ENCODE data around the gene PRIMPOL.
"Not testable (repeated sequence)": the region's sequence is repeated elsewhere in the genome, so short reads cannot be mapped to it uniquely, and the experiment has no call there.

The PRIMPOL gene

DNA sequence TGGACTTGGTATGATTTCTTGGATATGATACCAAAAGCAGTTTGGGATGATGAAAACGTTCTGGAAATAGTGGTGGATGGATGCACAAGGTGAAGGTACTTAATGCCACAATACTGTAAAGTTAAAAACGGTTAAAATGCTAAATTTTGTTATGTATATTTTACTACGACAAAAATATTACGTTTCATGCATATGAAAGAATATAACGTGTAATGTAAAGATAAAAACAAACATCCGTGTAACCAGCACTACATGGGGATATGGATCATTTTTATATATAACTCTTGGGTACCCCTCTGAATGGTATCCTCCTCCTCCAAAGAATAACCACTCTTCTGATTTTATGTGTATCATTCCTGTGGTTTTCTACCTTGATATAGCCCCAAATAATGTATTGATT lies 85.2 kb downstream of the PRIMPOL start:
- TF ChIP-seq PAX5 (IDR thresholded peaks at IDR 0.05; ENCODE audit: insufficient read depth, low read length, severe bottlenecking) (no peak), SPI1 (IDR thresholded peaks at IDR 0.05; ENCODE audit: low read depth, low read length) (no peak), POLR2AphosphoS5 (IDR thresholded peaks at IDR 0.05; ENCODE audit: low read depth, low read length) (no peak), POU2F2 (IDR thresholded peaks at IDR 0.05; ENCODE audit: low read depth, low read length) (no peak), TAF1 (IDR thresholded peaks at IDR 0.05; ENCODE audit: low read depth, low read length) (no peak), POLR2A (IDR thresholded peaks at IDR 0.05; ENCODE audit: low read depth, low read length) (no peak)
- no peak for DNase-seq (ENCODE audit: insufficient read length, low spot score)
- no peak for FAIRE-seq

GRCh38 chr4:184739575-184739974 lies 90.0 kb downstream of the PRIMPOL start:
- FAIRE-seq = peak; percentile 5
- not testable (repeated sequence) for DNase-seq (ENCODE audit: insufficient read length, low spot score)

GRCh38 chr4:184740980-184741391 lies 91.4 kb downstream of the PRIMPOL start:
- DNase-seq (ENCODE audit: insufficient read length, low spot score) (no peak), FAIRE-seq (no peak)
- TF ChIP-seq TAF1 (IDR thresholded peaks at IDR 0.05; ENCODE audit: low read depth, low read length) = no peak
- no peak for TF ChIP-seq POLR2AphosphoS5 (IDR thresholded peaks at IDR 0.05; ENCODE audit: low read depth, low read length)
- no peak for TF ChIP-seq SPI1 (IDR thresholded peaks at IDR 0.05; ENCODE audit: low read depth, low read length)
- no peak for TF ChIP-seq POLR2A (IDR thresholded peaks at IDR 0.05; ENCODE audit: low read depth, low read length)
- TF ChIP-seq PAX5 (IDR thresholded peaks at IDR 0.05; ENCODE audit: insufficient read depth, low read length, severe bottlenecking) = no peak
- no peak for TF ChIP-seq POU2F2 (IDR thresholded peaks at IDR 0.05; ENCODE audit: low read depth, low read length)

GRCh38 chr4:184741651-184742050 lies 92.1 kb downstream of the PRIMPOL start:
- not testable (repeated sequence) for FAIRE-seq; DNase-seq (ENCODE audit: insufficient read length, low spot score)

DNA sequence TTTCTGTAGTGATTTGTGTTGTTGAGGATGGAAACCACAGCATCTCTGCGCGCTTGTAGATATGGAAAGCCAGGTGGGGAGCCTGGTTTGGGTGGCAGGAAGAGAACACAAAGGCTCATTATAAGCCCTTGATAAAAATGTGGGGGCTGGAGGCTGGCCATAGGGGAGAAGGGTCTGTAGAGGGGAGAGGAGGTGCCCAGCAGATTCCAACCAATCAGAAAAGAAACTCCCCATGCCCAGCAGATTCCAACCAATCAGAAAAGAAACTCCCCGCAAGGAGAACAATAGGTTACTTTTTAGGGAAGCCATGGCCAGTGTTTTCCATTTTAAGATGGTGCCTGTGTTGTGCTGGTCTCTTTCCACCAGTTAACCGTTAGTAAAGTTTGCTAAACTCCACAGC lies 94.1 kb downstream of the PRIMPOL start:
- no peak for DNase-seq (ENCODE audit: insufficient read length, low spot score)
- TF ChIP-seq SPI1 (IDR thresholded peaks at IDR 0.05; ENCODE audit: low read depth, low read length) (no peak), PAX5 (IDR thresholded peaks at IDR 0.05; ENCODE audit: insufficient read depth, low read length, severe bottlenecking) (no peak), POU2F2 (IDR thresholded peaks at IDR 0.05; ENCODE audit: low read depth, low read length) (no peak), TAF1 (IDR thresholded peaks at IDR 0.05; ENCODE audit: low read depth, low read length) (no peak), POLR2A (IDR thresholded peaks at IDR 0.05; ENCODE audit: low read depth, low read length) (no peak), POLR2AphosphoS5 (IDR thresholded peaks at IDR 0.05; ENCODE audit: low read depth, low read length) (no peak)
- no peak for FAIRE-seq

DNA sequence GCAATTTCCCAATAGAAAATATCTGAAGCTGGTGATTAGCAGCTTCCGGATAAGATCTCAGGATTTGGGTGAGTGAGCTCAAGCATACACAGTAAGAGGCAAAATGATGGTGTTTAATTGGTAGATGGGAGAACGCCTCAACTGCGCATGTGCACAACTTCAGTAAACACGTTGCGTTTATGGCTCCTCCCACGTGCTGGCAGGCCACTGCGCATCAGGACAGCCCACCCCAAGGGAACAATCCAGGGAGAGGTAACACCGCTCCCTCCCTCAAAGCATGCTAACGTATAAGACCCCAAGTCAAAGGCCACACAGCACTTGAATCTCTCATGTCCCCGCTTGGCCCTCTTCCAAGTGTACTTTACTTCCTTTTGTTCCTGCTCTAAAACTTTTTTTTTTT lies 94.7 kb downstream of the PRIMPOL start:
- FAIRE-seq = no peak

More for the DNA sequence above, 94.7 kb downstream of the PRIMPOL start:
- no peak for DNase-seq (ENCODE audit: insufficient read length, low spot score)
- TF ChIP-seq PAX5 (IDR thresholded peaks at IDR 0.05; ENCODE audit: insufficient read depth, low read length, severe bottlenecking) = no peak
- TF ChIP-seq POLR2AphosphoS5 (IDR thresholded peaks at IDR 0.05; ENCODE audit: low read depth, low read length) = no peak
- TF ChIP-seq POU2F2 (IDR thresholded peaks at IDR 0.05; ENCODE audit: low read depth, low read length) = no peak
- TF ChIP-seq SPI1 (IDR thresholded peaks at IDR 0.05; ENCODE audit: low read depth, low read length) = no peak
- TF ChIP-seq POLR2A (IDR thresholded peaks at IDR 0.05; ENCODE audit: low read depth, low read length) = no peak
- TF ChIP-seq TAF1 (IDR thresholded peaks at IDR 0.05; ENCODE audit: low read depth, low read length) = no peak
